Body of pancreas (tissue), 4 donors: ENCODE data around the gene DSCAM.

Experiments used
- CTCF ChIP-seq, 7 experiments: fragments of 450-650 bp in 4 of 7; fragments of 200-600 bp in 3 of 7; sonication (generic) in 3 of 7; IDR thresholded peaks; one replicate each; pipeline ENCODE4 v1.5.1; 2016 to 2019; ENCODE audit warnings: antibody characterized with exemption in 7 of 7
- POLR2A ChIP-seq, 3 donors: fragments of 450-650 bp; IDR thresholded peaks; one replicate each; pipeline ENCODE4 v1.6.1; 2016; ENCODE audit warnings: antibody characterized with exemption in 3 of 3, mild to moderate bottlenecking in 2 of 3

- TF ChIP-seq CTCF (IDR thresholded peaks at IDR 0.05) (no peak), POLR2A (IDR thresholded peaks at IDR 0.05) (no peak)
Measured at GRCh38 chr21:40461008-40461407, 385.9 kb downstream of the DSCAM start.
